Measurements from ENCODE around the gene PDLIM7.

The PDLIM7 gene

GRCh38 chr5:177524941-177525655 lies 27.7 kb upstream of the PDLIM7 start:
- no peak for DNase-seq (ENCODE audit: low read depth)

- no peak for DNase-seq (ENCODE audit: low read depth)
Measured at GRCh38 chr5:177524539-177524900, 27.1 kb upstream of the PDLIM7 start.

- DNase-seq (ENCODE audit: low read depth): no peak
Measured at GRCh38 chr5:177523711-177524538, 26.5 kb upstream of the PDLIM7 start.

- DNase-seq (ENCODE audit: low read depth): no peak
Measured at GRCh38 chr5:177520916-177521513, 23.6 kb upstream of the PDLIM7 start.

- no peak for DNase-seq (ENCODE audit: low read depth)
Measured at GRCh38 chr5:177520271-177520670, 22.9 kb upstream of the PDLIM7 start.

GRCh38 chr5:177519463-177520235 lies 22.2 kb upstream of the PDLIM7 start:
- DNase-seq (ENCODE audit: low read depth): no peak

GRCh38 chr5:177516601-177517568 lies 19.5 kb upstream of the PDLIM7 start, which contains the start of gene DDX41:
DDX41 (minus strand) TSS chr5:177516961; CDS start chr5:177516945, 16 bp downstream.
- DNase-seq (ENCODE audit: low read depth): peak; percentile 98

GRCh38 chr5:177515580-177515979 lies 18.2 kb upstream of the PDLIM7 start:
- DNase-seq (ENCODE audit: low read depth): no peak

GRCh38 chr5:177514541-177514940 lies 17.1 kb upstream of the PDLIM7 start:
- DNase-seq (ENCODE audit: low read depth): no peak

- DNase-seq (ENCODE audit: low read depth): no peak
Measured at GRCh38 chr5:177513500-177513899, 16.1 kb upstream of the PDLIM7 start.

GRCh38 chr5:177512736-177513380 lies 15.5 kb upstream of the PDLIM7 start:
- DNase-seq (ENCODE audit: low read depth): no peak

GRCh38 chr5:177511796-177512675 lies 14.6 kb upstream of the PDLIM7 start:
- no peak for DNase-seq (ENCODE audit: low read depth)

GRCh38 chr5:177511181-177511580 lies 13.8 kb upstream of the PDLIM7 start:
- DNase-seq (ENCODE audit: low read depth): no peak

GRCh38 chr5:177510567-177511053 lies 13.2 kb upstream of the PDLIM7 start:
- no peak for DNase-seq (ENCODE audit: low read depth)

GRCh38 chr5:177509991-177510566 lies 12.7 kb upstream of the PDLIM7 start:
- DNase-seq (ENCODE audit: low read depth): no peak

GRCh38 chr5:177509381-177509951 lies 12.1 kb upstream of the PDLIM7 start, which contains the start of gene DOK3:
DOK3 (minus strand) TSS chr5:177509826; CDS start chr5:177509540, 286 bp downstream.
- DNase-seq (ENCODE audit: low read depth): no peak

- no peak for DNase-seq (ENCODE audit: low read depth)
Measured at GRCh38 chr5:177508837-177509236, 11.4 kb upstream of the PDLIM7 start.

GRCh38 chr5:177508221-177508611 lies 10.8 kb upstream of the PDLIM7 start:
- DNase-seq (ENCODE audit: low read depth): no peak

All from amniotic epithelial cell (primary cell).